ENCODE data around the gene KIF5B.
A peak's percentile ranks its signal among the peaks of the same experiment; 100 is the strongest.
"Not testable (repeated sequence)": the region's sequence is repeated elsewhere in the genome, so short reads cannot be mapped to it uniquely, and the experiment has no call there.

KIF5B gene

DNA sequence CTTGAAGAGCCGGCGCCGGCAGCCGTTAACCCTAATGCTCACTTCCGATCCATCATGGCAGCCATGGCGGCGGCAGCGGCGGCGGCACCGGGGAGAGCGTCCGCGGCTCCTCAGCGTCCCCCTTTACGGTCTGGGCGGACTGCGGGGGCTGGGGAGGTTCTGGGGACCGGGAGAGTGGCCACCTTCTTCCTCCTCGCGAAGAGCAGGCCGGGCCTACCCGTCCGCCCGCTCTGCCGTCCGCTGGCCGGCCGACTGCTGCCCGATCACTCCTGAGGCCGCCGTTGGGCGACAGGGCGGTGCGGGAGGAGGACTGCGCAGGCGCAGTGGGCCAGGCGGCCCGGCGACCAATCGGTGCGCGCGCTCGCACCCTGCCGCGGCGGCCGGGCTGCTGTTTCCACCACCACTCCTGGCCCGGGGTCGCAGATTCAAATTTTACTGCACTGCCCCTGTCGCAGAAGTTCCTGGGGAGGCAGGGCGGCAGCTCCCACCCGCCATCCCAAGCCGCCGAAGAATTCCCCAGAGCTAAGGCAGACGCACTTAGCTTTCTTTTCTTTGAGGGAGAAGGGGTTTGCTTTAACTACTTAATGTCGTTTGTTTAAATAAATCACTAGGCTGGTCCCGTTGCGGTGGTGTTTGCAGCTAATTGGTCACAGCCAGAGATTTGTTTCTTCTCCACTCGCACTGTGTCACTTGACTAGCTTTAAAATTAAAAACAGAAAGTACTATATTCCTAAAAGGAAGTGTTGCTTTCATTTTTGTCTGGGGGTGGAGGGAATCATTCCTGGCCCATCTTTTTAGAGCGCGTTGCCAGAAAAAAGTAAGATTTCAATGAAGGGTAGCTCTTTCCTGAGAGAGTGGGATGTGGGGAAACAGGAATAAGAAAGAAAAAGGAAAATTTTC, at the start of gene KIF5B:
Gene KIF5B, minus strand, starts transcription at position 290 of the 900 bp plus-strand sequence. CDS start 452 bp downstream, outside the sequence.
- peak within 1 kb of the TSS; percentile 98 for H3K9ac ChIP-seq
- H3K27ac ChIP-seq = peak within 1 kb of the TSS; percentile 99
- peaks cover 45% of the 10 kb centered on the region for H4K20me1 ChIP-seq
- peak within 1 kb of the TSS; percentile 90 for H3K4me2 ChIP-seq
- H3K4me1 ChIP-seq = peaks cover 41% of the 10 kb centered on the region
- no peaks in the 10 kb centered on the region for H3K9me3 ChIP-seq
- no peak for TF ChIP-seq Cebpa-rat (IDR thresholded peaks at IDR 0.05)
- H3K4me3 ChIP-seq = peak within 1 kb of the TSS; percentile 95
- no peaks in the 10 kb centered on the region for H3K27me3 ChIP-seq
- H3K36me3 ChIP-seq = no peaks in the 10 kb centered on the region

GRCh38 chr10:32105782-32106382, 49.7 kb upstream of the KIF5B start:
- no peaks in the 10 kb centered on the region for H3K4me1 ChIP-seq
- no peaks in the 10 kb centered on the region for H3K36me3 ChIP-seq
- H3K9ac ChIP-seq = no peak overlapping the region
- H3K9me3 ChIP-seq = peaks cover 10% of the 10 kb centered on the region
- no peaks in the 10 kb centered on the region for H4K20me1 ChIP-seq
- no peaks in the 10 kb centered on the region for H3K27me3 ChIP-seq
- H3K4me2 ChIP-seq = no peak overlapping the region
- H3K4me3 ChIP-seq = no peak overlapping the region
- TF ChIP-seq Cebpa-rat (IDR thresholded peaks at IDR 0.05) = no peak
- no peak overlapping the region for H3K27ac ChIP-seq

DNA sequence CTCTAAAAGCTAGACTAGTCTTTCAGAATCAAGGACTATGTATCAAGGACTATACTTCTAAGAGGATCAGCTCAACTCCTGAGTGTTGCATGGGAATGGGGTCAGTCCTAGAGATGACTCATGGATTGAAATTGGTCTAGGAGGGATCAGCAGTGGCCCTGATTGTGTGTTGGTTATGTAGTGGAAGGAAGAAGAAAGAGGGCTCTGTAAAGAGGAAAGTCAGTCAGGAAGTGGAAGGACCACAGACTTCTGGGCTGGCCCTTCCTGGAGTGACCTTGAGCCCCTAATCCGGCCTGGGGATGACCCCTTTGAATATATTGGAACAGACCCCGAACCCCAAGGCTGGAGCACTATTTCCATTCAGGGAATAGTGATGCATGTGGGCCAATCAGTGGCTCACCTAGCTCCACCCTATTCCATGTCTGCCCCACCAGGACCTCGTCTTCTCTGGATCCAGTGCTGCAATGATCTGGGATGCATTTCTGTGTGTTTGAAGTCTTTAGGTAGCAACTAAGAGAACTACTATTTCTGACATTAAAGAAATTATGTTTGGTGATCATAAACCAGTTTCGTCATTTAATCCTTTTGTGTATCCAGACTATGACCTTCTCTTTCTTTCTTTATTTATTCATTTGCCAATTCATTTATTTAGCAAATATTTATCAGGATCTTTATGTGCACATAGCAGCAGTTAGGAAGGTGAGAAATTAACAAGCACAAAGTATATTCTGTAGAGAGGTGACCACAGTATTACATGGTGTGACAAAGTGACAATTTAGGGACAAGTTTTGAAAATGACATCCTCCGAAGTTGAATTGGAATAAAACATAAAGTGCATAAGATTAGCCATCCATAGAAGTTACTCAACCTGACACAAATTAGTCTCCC, 48.6 kb upstream of the KIF5B start:
- Histone ChIP-seq H3K4me1 (no peaks in the 10 kb centered on the region), H3K9ac (no peak overlapping the region), H3K27me3 (no peaks in the 10 kb centered on the region), H3K9me3 (peaks cover 6% of the 10 kb centered on the region), H4K20me1 (no peaks in the 10 kb centered on the region), H3K4me2 (no peak overlapping the region), H3K4me3 (no peak overlapping the region), H3K36me3 (no peaks in the 10 kb centered on the region), H3K27ac (no peak overlapping the region)
- no peak for TF ChIP-seq Cebpa-rat (IDR thresholded peaks at IDR 0.05)

DNA sequence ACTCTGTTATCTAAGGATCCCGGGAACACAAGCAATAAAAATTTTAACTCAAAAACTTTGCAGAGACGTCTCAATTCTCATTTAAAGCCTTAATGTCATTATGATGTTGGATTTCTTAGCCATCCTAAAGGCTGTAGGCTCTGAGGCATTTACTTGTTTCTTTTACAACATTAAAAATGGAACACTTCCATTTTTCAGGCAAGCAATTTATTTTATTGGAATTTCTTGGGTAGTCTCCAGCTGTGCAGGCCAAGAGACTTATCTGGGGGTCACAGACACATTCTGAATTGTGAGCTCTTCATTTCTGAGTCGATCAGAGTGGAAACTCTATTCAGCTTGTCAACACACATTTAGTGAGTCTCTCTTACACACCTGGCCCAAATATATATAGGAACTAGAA, 48.0 kb upstream of the KIF5B start:
- TF ChIP-seq Cebpa-rat (IDR thresholded peaks at IDR 0.05) = no peak
- Histone ChIP-seq H4K20me1 (no peaks in the 10 kb centered on the region), H3K27me3 (no peaks in the 10 kb centered on the region), H3K4me2 (no peak overlapping the region), H3K4me1 (no peaks in the 10 kb centered on the region), H3K36me3 (no peaks in the 10 kb centered on the region), H3K4me3 (no peak overlapping the region), H3K27ac (no peak overlapping the region), H3K9ac (no peak overlapping the region), H3K9me3 (0 out of 2 replicates have a peak, but pooled peaks cover 4% of the 10 kb centered on the region)

DNA sequence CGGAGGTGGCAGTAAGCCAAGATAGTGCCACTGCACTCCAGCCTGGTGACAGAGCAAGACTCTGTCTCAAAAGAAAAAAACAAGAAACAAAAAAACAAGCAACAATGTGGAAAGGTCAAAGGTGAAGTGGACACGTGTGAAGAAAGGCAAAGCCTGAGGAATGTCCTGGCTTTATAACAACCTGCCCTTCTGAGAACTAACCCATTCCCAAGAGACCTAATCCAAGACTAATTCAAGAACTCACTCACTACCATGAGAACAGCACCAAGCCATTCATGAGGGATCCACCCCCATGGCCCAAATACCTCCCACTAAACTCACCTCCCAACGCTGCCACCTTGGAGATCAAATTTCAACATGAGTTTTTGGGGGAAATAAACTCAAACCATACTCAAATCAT, 47.5 kb upstream of the KIF5B start:
- no peak overlapping the region for H3K27ac ChIP-seq
- H3K4me3 ChIP-seq = no peak overlapping the region
- H3K4me2 ChIP-seq = no peak overlapping the region
- H3K4me1 ChIP-seq = no peaks in the 10 kb centered on the region
- no peaks in the 10 kb centered on the region for H3K27me3 ChIP-seq
- no peaks in the 10 kb centered on the region for H4K20me1 ChIP-seq
- no peaks in the 10 kb centered on the region for H3K36me3 ChIP-seq
- H3K9me3 ChIP-seq = peaks cover 8% of the 10 kb centered on the region
- no peak for TF ChIP-seq Cebpa-rat (IDR thresholded peaks at IDR 0.05)
- H3K9ac ChIP-seq = no peak overlapping the region

DNA sequence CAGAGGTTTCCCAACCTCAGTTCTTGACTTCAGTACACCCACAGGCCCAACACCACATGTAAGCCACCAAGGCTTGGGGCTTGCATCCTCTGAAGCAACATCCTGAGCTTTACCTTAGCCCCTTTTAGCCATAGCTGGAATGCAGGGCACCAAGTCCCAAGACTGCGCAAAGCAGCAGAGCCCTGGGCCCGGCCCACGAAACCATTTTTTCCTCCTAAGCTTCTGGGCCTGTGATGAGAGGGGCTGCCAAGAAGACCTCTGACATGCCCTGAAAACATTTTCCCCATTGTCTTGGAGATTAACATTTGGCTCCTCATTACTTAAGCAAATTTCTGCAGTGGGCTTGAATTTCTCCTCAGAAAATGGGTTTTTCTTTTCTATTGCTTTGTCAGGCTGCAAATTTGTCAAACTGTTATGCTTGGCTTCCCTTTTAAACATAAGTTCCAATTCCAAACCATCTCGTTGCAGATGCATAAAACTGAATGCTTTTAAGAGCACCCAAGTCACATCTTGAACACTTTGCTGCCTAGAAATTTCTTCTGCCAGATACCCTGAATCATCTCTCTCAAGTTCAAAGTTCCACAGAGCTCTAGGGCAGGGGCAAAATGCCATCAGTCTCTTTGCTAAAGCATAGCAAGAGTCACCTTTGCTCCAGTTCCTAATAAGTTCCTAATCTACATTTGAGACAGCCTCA, 42.5 kb upstream of the KIF5B start:
- not testable (repeated sequence) for H3K9ac ChIP-seq, H3K27me3 ChIP-seq, H3K4me1 ChIP-seq, H4K20me1 ChIP-seq, H3K4me2 ChIP-seq, H3K27ac ChIP-seq, H3K4me3 ChIP-seq, H3K36me3 ChIP-seq
- peaks cover 23% of the 10 kb centered on the region for H3K9me3 ChIP-seq

GRCh38 chr10:32095116-32095733, 39.0 kb upstream of the KIF5B start:
- H3K27me3 ChIP-seq = no peaks in the 10 kb centered on the region
- H3K9ac ChIP-seq = no peak overlapping the region
- H3K27ac ChIP-seq = no peak overlapping the region
- peaks cover 23% of the 10 kb centered on the region for H3K9me3 ChIP-seq
- H3K4me1 ChIP-seq = no peaks in the 10 kb centered on the region
- H3K4me2 ChIP-seq = no peak overlapping the region
- H3K4me3 ChIP-seq = no peak overlapping the region
- no peak for TF ChIP-seq Cebpa-rat (IDR thresholded peaks at IDR 0.05)
- H4K20me1 ChIP-seq = no peaks in the 10 kb centered on the region
- H3K36me3 ChIP-seq = no peaks in the 10 kb centered on the region

DNA sequence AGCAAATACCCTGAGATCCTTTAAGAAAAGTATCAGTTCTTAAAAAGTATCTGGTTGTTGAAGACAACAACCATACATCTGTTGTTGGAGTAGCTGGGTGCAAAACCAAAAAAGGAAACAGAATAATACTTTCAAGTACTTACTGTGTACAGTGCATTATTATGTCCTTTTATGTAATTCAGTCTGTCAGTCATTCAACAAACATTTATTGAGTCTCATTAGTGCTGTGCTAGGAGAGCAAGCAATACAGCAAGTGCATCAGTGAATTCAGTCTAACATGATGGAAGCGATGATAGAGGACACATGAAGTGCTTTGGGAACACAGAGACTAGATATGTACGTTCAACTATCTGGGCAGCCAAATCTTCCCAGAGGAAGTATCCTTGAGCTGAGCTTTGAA, 37.4 kb upstream of the KIF5B start:
- TF ChIP-seq Cebpa-rat (IDR thresholded peaks at IDR 0.05) = no peak
- Histone ChIP-seq H3K9me3 (peaks cover 14% of the 10 kb centered on the region), H3K9ac (no peak overlapping the region), H3K4me1 (no peaks in the 10 kb centered on the region), H3K4me3 (no peak overlapping the region), H3K27ac (no peak overlapping the region), H4K20me1 (no peaks in the 10 kb centered on the region), H3K27me3 (no peaks in the 10 kb centered on the region), H3K36me3 (no peaks in the 10 kb centered on the region), H3K4me2 (no peak overlapping the region)

DNA sequence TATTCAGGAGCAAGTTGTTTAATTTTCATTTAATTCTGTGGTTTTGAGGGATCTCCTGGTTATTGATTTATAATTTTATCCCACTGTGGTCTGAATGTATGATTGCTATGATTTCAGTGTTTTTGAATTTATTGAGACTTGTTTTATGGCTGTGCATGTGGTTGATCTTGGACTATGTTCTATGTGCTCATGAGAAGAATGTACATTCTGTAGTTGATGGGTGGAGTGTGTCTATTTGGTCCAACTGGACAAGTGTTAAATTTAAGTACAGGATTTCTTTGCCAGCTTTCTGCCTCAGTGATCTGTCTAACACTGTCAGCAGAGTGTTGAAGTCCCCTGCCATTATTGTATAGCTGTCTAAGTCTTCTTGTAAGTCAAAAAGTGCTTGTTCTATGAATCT, 34.8 kb upstream of the KIF5B start:
- Histone ChIP-seq H3K4me1 (no peaks in the 10 kb centered on the region), H3K27ac (no peak overlapping the region), H3K9ac (no peak overlapping the region), H3K36me3 (no peaks in the 10 kb centered on the region), H3K9me3 (no peaks in the 10 kb centered on the region; the same call in 1 of the 2 replicates), H3K4me2 (no peak overlapping the region), H3K27me3 (no peaks in the 10 kb centered on the region), H4K20me1 (no peaks in the 10 kb centered on the region), H3K4me3 (no peak overlapping the region)
- TF ChIP-seq Cebpa-rat (IDR thresholded peaks at IDR 0.05) = no peak

All from BLaER1 (cell line).